Hematopoietic multipotent progenitor cell treated with erythropoietin and hydrocortisone succinate and interleukin-3 and kit ligand, for 8 days (in vitro differentiated cells): ENCODE results near the gene E4F1.

Source experiments
- DNase-seq: peaks from one replicate; pipeline ENCODE4 v3.0.0-alpha.2; 2015

Gene E4F1

DNA sequence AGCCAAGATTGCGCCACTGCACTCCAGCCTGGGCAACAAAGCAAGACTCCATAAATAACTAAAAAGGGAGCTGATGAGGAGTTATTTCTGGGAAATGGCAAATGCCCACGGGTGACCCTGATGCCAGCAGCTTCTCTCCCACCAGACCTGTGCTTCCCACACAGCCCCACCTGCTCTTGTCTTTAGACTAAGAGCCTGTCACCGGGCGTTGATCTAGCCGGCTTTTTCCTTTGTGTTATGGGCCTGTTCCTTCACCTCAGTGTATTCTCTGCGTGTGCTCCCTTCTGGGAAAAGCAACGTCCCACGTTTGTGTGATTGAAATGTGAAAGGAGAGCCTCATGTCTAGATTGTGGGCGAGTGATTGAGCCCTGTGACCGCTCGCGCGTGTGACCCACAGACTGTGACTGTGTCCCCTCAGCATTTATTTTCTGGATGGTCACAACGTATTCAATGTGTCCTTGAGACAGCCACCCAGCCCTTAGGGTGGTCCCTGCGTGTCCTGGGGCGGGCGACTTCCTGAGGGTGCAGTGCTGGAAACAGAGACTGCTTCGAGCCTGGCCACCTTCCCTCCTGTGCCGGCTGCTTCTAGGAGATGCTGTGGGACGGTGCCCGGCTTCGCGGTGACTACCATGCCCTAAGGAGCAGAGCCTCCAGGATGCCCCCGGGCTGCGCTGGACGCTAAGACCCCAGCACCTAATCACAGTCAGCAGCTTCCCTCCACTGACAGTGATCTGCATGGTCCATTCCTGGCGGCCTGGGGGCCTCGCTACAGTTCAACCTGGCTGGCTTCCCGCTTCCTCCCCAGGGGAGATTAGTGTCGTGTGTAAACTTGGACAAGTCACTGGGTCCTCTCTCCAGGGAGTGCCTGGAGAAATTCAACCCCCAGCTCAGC lies 52.3 kb downstream of the E4F1 start:
- no peak for DNase-seq

DNA sequence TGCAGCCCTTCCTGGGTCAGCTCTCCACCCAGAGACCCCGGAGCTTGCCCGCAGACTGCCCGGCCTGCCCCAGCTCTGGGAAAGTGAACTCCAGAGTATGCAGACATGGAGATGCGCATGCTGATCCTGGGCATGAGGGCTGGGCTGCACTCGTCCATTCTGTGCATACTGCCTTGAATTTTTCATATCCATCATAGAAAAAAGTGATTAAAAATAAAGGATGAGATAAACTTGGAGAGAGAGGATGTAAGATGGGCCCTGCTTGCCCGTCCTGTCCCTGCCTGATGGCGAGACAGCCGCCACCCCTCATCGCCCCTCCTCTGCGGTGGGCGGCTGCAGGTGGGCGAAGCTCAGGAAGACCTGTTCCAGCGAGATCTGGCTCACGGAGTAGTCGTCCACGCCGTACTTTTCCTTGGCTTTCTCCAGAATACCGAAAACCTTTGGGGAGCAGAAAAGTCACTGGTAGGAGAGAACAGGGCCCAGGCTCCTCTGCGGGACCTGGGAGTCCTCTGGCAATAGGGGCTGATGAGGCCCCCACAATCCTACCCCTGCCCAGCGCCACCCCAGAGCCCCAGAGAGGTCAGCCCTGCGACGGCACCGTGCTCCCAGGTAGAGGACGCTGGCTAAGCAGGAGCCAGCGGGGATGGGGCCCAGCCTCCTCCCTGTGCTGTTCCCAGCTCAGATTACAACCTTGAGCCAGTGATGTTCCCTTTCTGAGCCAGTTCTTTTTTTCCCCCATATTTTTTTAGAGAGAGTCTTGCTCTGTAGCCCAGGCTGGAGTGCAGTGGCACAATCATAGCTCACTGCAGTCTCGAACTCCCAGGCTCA lies 53.2 kb downstream of the E4F1 start:
- no peak for DNase-seq

DNA sequence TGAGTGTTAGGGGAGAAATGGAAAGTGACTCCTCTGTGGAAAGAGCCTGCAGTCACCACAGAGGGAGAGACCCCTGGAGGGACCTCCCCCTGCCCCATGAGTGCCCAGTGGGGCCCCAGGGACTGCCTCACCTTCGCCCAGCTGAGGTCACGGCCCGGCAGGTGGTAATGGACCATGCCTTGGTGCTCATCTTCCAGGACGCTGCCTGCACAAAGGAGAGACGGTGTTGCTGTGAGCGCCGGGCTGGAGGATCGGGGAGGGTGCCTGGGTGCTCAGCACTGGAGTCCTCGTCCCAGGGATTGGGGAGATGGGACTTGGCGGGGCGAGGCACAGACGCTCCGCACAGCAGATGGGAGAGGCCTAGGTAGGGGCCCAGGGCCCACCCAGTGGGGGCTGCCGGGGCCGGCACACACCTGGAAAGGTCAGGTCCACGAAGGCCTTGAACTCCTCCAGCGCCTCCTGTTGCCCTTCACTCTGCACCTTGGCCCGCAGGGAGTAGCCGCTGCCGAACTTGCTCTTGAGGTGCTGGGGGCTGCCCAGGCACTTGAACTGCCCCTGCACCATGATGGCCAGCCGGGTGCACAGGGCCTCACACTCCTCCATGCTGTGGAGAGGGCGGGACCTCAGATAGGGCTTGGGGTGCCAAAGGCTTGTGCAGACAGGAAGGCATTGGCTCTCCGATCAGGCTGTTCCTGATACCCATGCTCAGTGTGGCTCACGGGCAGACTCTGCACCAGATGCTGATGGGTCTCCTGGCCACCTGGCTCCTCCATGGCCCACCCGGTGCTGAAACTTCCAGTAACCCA lies 54.3 kb downstream of the E4F1 start:
- no peak for DNase-seq

GRCh38 chr16:2278272-2278608 lies 54.8 kb downstream of the E4F1 start:
- DNase-seq = no peak

GRCh38 chr16:2278956-2279800 lies 55.8 kb downstream of the E4F1 start:
- no peak for DNase-seq

DNA sequence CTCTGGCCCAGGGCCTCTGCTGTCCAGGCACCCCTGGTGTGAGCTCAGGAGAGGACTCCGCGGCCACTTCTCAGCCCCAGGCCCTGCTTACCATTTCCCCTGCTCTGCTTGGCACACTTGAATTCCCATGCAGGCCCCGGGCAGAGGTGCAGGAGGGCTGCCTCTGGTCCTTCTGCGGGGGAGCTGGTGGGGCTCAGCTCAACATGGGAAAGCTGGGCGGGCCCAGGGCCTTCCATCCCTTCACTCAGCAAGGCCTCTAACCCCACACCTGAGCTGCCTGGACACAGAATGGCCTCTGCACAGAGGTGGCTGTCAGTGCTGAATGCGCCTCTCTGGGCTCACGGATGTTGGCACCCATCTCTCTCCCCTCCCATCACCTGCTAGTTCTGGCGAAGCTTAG lies 57.1 kb downstream of the E4F1 start:
- DNase-seq = no peak

DNA sequence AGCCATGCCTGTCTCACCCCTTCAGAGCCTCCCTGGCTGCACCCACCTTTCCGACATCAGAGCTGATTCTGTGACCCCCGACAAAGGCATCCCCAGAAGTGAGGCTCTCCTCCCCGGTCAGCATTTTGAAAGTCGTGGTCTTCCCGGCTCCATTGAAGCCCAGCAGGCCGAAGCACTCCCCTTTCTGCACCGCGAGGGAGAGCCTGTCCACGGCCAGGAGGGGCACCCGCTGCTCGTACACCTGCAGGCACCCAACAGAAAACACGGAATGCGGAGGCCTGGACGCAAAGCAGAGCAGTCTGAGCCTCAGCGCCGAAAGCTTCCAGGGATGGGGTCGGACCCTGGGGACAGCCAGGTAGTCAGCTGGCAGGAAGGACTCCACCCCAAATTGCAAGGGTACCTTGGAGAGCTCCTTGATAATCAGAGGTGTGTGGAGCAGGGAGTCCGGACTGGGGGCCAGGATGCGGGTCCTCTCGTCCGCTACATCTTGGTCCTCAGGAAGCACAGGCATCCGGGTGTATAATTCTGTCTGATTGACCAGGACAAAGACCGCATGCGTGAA lies 57.7 kb downstream of the E4F1 start:
- DNase-seq = no peak

- no peak for DNase-seq
Measured at GRCh38 chr16:2282262-2282661, 58.9 kb downstream of the E4F1 start.

DNA sequence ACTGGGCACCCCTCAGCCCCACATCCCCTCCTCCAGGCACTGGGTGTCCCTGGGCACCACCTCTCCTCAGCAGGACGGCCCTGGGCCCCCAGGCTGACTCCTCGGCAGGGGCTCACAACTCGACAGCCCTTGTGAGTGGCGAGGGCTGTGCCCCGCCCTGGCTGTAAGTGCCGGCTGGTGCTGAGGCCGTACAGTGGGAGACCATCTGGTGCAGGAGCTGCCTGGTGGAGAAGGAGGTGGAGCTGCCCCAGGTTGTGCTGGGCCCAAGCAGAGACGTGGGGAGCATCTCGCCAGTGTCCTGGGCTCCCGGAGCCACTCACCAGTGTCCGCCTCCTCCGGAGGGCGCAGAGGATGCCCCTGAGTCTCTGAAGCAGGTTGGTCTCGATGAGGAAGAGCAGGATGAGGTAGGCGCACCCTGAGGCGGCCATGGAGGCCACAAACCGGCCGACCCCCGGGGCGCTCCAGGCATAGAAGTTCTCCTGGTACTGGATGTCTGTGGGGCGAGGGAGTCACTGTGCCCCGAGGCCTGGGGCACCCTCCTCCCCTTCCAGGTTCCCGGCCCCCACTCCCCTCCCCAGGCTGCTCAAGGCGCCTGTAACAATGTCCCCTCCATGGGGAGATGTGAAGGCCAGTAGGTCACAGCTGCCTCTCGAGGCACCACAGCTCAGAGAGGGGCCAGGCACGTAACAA lies 59.6 kb downstream of the E4F1 start:
- no peak for DNase-seq

DNA sequence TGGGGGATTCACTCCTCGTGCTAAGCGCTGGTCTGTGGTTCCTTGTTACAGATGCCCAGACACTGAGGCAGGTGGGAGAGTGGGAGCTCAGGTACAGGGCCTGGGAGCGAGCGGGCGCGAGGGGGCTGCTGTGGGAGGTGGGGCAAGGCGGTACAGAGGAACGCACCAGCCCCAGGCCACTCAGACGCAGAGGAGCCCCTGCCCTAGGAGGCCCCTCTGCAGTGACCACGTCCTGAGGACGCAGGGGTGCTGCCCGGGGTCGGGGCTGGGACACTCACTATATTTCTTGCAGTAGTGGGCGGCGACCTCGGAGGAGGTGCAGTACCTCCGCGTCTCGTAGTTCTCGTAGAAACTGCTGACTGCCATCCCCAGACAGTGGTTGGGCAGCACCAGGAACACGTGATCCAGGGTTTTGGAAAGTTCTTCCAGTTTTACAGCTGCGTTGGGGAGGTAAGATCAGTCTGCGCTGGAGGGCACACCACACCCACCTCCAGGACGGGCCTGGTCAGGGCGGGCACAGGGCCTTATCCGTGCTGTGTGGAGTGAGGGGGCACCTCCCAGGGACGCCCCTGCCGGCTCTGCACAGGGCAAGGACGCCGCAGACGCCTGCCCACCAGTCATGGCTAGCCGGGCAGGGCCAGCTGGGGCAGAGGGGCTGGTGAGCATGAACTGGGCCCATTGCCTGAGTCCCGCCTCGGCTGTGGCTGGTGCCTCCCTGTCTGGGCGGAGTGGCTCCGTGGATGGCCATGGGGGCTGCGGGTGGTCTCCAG lies 60.8 kb downstream of the E4F1 start:
- DNase-seq = no peak

GRCh38 chr16:2284797-2285576 lies 61.6 kb downstream of the E4F1 start:
- no peak for DNase-seq
